GM19455 (cell line): Measurements from ENCODE around the gene PIK3R4.

Experiments used
- ATAC-seq: cut with Tn5 transposase; IDR thresholded peaks from one replicate; pipeline ENCODE4 v1.9.1; 2021; ENCODE audit not compliant: unreplicated experiment

The PIK3R4 gene

GRCh38 chr3:130743354-130743753 lies 3.3 kb downstream of the PIK3R4 start:
- no peak for ATAC-seq

GRCh38 chr3:130741946-130742610 lies 4.6 kb downstream of the PIK3R4 start:
- ATAC-seq: no peak

GRCh38 chr3:130739848-130740247 lies 6.8 kb downstream of the PIK3R4 start:
- no peak for ATAC-seq

DNA sequence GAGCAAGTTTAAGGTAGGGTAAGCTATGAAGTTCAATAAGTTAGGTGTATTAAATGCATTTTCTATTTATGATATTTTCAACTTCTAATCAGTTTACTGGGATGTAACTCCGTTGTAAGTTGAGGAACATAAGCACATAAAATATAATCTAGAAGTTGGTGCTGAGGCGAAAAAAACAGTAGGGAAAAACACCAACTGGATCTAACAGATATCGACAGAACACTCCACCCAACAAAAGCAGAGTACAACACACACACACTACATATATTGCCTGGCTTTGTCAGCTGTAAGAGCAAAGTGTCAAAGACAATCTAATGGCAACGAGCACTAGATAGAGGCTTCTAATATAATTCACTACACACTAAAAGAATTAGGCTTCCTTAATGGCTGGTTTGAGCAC lies 8.4 kb downstream of the PIK3R4 start:
- no peak for ATAC-seq

- ATAC-seq: no peak
Observed at GRCh38 chr3:130737622-130738021, 9.0 kb downstream of the PIK3R4 start.

- ATAC-seq: no peak
Observed at GRCh38 chr3:130733236-130733875, 13.3 kb downstream of the PIK3R4 start.

DNA sequence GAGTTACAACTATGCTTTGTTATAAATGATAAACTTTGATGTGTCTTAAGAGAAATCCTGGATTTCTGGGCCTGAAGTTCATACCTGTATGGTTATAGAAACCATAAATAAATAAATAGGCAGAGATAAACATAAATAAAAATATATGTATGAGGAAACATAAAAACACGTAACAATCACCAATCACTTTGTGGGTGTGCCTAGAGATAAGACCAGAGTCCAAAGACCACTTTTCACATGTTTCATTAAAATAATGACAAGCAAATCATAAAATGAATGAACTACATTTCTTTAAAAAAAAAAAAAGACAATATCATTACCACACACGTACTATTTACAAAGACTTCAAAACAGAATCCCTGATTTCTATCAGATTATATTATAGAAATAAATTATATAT lies 14.1 kb downstream of the PIK3R4 start:
- no peak for ATAC-seq

- ATAC-seq: no peak
Observed at GRCh38 chr3:130731817-130732216, 14.8 kb downstream of the PIK3R4 start.

DNA sequence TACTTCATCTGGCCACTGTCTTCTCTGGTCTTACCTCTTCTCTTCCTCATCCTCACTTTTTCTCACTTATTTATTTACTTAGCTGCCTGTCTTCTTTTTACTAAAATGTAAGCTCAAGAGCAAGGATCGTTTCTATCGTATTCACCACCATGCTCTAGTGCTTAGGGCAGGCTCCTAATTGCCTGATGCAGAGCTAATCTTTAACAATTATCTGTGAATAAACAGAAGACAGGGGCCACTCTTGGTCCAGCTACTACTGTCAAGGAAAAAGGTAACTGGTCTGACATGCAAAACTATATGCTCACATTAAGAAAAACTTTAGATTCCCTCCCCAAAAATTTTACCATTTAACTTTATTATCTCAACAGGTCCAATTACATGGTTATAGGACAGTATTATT lies 17.5 kb downstream of the PIK3R4 start:
- no peak for ATAC-seq

DNA sequence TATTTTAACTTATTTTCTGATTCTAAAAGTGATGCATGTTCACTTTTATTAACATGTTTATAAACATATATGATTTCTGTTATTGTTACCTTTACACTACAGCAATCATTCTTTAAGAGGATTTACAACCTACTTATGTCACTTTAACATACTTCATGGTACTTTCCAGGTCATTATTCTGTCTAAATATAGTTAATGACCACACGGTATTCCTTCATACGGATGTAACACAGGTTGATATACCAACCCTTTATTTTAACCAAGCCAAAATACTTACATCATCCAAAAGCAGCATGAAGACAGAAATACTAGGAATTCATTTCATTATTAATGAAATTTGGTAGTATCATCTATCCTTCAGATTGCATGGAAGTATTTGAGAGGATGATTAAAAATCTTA lies 18.6 kb downstream of the PIK3R4 start:
- no peak for ATAC-seq

DNA sequence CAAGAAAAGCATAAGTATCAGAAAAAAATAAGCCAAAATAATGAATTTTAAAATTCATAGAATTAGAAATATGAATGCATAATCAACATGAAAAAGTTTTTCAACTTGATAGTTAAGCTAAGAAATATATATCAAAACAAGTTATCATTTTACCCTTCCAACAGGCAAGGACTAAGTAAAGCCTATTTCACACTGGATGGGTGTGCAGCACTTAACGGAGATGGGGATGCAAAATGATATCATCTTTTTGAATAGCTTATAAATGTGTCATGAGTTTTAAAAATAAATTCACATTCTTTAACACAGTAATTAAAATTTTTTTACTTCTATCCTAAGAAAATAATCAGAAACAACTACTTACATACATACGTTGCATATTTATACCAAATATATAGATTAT lies 20.9 kb downstream of the PIK3R4 start:
- ATAC-seq: no peak

DNA sequence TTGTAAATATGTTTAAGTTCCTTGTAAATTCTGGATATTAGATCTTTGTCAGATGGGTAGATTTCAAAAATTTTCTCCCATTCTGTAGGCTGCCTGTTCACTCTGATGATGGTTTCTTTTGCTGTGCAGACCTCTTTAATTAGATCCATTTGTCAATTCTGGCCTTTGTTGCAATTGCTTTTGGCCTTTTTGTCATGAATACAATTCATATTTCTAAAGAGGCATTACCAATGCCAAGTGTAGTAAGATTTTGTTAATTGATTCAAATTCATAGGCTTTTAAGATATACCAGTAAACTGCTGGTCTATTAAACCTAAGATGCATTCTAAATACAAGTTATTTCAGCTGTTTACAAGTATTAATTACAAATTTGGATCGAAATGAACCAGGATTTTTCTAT lies 31.0 kb downstream of the PIK3R4 start:
- ATAC-seq: no peak

GRCh38 chr3:130712718-130713423 lies 33.8 kb downstream of the PIK3R4 start:
- no peak for ATAC-seq

GRCh38 chr3:130711565-130712324 lies 34.9 kb downstream of the PIK3R4 start:
- no peak for ATAC-seq

- ATAC-seq: no peak
Observed at GRCh38 chr3:130709671-130710070, 37.0 kb downstream of the PIK3R4 start.

- ATAC-seq: no peak
Observed at GRCh38 chr3:130707902-130708601, 38.6 kb downstream of the PIK3R4 start.

DNA sequence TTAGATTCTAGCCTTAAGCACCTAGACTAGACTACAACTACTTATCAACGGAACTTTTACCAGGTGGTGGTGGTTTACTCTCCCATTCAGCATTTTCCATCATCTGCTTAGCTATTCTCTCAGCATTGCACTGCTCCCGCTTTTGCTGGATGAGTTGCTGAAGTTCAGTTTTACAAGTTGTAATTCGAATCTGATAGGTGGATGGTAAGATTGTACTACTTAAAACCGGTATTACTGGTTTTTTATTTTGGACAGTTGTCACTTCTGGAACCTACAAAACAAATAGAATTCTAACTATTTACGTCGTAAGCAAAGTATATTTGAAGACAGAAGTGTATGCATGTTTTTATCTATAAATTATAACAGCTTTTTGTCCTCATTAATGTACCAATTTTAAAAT lies 41.1 kb downstream of the PIK3R4 start:
- ATAC-seq: no peak

DNA sequence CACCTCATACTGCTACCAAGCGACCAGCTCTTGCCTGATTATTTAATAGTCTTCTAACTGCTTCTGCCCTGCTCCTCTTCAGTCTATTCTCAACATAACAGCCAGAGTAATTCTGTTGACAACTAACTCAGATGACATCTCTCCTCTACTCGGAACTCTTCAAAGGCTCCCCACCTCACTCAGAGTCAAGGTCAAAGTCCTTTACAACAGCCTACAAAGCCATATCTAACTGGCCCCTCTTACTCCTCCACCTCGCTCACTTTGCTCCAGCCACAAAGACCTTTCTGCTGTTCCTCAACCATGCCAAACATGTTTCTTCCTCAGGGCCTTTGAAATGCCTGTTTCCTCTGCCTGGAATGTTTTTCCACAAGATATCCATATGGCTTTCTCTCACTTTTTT lies 43.6 kb downstream of the PIK3R4 start:
- ATAC-seq: no peak

DNA sequence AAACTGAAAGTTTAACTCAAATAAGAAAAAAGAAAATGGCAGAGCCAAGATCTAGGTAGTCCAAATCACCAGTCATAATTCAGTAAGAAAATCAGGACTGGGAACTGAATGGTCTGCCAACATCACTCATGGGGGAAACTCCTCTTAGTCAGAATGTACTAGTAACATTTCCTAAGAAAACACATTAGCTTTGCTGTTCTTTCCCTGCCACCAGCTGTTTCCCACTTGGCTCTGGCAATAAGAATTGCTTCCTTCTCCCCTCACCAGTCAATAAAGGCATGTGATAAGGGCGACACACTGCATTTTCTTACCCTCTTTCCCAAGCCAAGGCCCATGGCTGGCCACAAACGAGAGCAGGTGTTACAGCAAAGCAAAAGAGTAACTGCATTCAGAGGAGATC lies 46.1 kb downstream of the PIK3R4 start:
- no peak for ATAC-seq

GRCh38 chr3:130699765-130700164 lies 46.9 kb downstream of the PIK3R4 start:
- no peak for ATAC-seq

GRCh38 chr3:130693314-130693713 lies 53.3 kb downstream of the PIK3R4 start:
- no peak for ATAC-seq
